HepG2 (cell line): Measurements from ENCODE around the gene ZNF367. TPM values are rescaled to one million over a fixed set of nuclear protein-coding genes. Genes with fewer than 3 reads are reported as not detected.

Source experiments
- CREM ChIP-seq, 2 experiments: sonication (generic) in 1 of 2; formaldehyde crosslinking in 1 of 2; IDR thresholded peaks; 2 replicates each; pipeline versions ENCODE4 v1.4.0 to v1.6.1; 2016 to 2020; ENCODE audit warnings: antibody characterized with exemption in 1 of 2, mild to moderate bottlenecking in 1 of 2, missing genetic modification reagents in 1 of 2
- GRHL1 ChIP-seq: sonication (generic); formaldehyde crosslinking; conservative IDR thresholded peaks from 2 replicates; pipeline ENCODE4 v1.8.0; 2022; ENCODE audit warnings: missing genetic modification reagents
- GTF3A ChIP-seq: sonication (generic); formaldehyde crosslinking; conservative IDR thresholded peaks from 2 replicates; pipeline ENCODE4 v1.4.0; 2020; ENCODE audit warnings: mild to moderate bottlenecking, missing genetic modification reagents
- HDAC2 ChIP-seq: sonication (generic); formaldehyde crosslinking; IDR thresholded peaks from 2 replicates; pipeline ENCODE4 v1.4.0; 2020; ENCODE audit warnings: missing genetic modification reagents
- HNRNPL ChIP-seq: fragments of 200-400 bp; formaldehyde crosslinking; IDR thresholded peaks from 2 replicates; pipeline ENCODE4 v1.6.1; 2017; ENCODE audit warnings: mild to moderate bottlenecking, low read depth, low read length
- IKZF4 ChIP-seq: sonication (generic); formaldehyde crosslinking; IDR thresholded peaks from 2 replicates; pipeline ENCODE4 v1.5.1; 2020; ENCODE audit warnings: borderline replicate concordance, mild to moderate bottlenecking, low read depth, missing genetic modification reagents; ENCODE audit errors: not compliant biosample characterization
- IKZF5 ChIP-seq: IDR thresholded peaks from 2 replicates; pipeline ENCODE4 v1.6.1; 2018; ENCODE audit warnings: missing genetic modification reagents, mild to moderate bottlenecking, missing compliant biosample characterization
- JARID2 ChIP-seq: sonication (generic); formaldehyde crosslinking; IDR thresholded peaks from 2 replicates; pipeline ENCODE4 v1.8.1; 2023; ENCODE audit warnings: missing genetic modification reagents, inconsistent platforms; ENCODE audit not compliant: insufficient replicate concordance
- MEIS1 ChIP-seq: sonication (generic); formaldehyde crosslinking; IDR thresholded peaks from 2 replicates; pipeline ENCODE4 v1.9.0; 2021; ENCODE audit warnings: mild to moderate bottlenecking, missing genetic modification reagents, moderate library complexity, borderline replicate concordance
- MLX ChIP-seq: IDR thresholded peaks from 2 replicates; pipeline ENCODE4 v1.6.1; 2016
- RARG ChIP-seq: sonication (generic); formaldehyde crosslinking; IDR thresholded peaks from 2 replicates; pipeline ENCODE4 v1.4.0; 2020; ENCODE audit warnings: low read depth, mild to moderate bottlenecking, missing genetic modification reagents
- SETDB1 ChIP-seq: sonication (generic); formaldehyde crosslinking; IDR thresholded peaks from 2 replicates; pipeline ENCODE4 v1.5.1; 2020; ENCODE audit warnings: missing genetic modification reagents, mild to moderate bottlenecking, borderline replicate concordance
- SIN3A ChIP-seq: IDR thresholded peaks from 2 replicates; pipeline ENCODE4 v1.6.1; 2011; ENCODE audit warnings: low read depth, mild to moderate bottlenecking, control low read depth, low read length, borderline replicate concordance
- ZBTB33 ChIP-seq: sonication (generic); formaldehyde crosslinking; IDR thresholded peaks from 2 replicates; pipeline ENCODE4 v1.4.0; 2020; ENCODE audit warnings: missing genetic modification reagents
- ZBTB49 ChIP-seq: sonication (generic); formaldehyde crosslinking; IDR thresholded peaks from 2 replicates; pipeline ENCODE4 v1.4.0; 2020; ENCODE audit warnings: missing genetic modification reagents, borderline replicate concordance
- ZNF382 ChIP-seq: sonication (generic); formaldehyde crosslinking; IDR thresholded peaks from 2 replicates; pipeline ENCODE4 v1.5.0; 2020; ENCODE audit warnings: missing genetic modification reagents, mild to moderate bottlenecking, borderline replicate concordance
- ZNF713 ChIP-seq: sonication (generic); formaldehyde crosslinking; IDR thresholded peaks from 2 replicates; pipeline ENCODE4 v1.4.0; 2020; ENCODE audit warnings: mild to moderate bottlenecking, missing genetic modification reagents
- ZNF780A ChIP-seq: sonication (generic); formaldehyde crosslinking; IDR thresholded peaks from 2 replicates; pipeline ENCODE4 v1.8.0; 2022; ENCODE audit warnings: mild to moderate bottlenecking, missing genetic modification reagents, moderate library complexity
- polyA plus RNA-seq, 8 experiments: library from polyadenylated mRNA; depleted of rRNA in 3 of 8; stranded (reverse) in 7 of 8; unstranded in 1 of 8; fragments of >200 nt; fragmentation: Illumina TruSeq in 4 of 8; extraction: Trizol in 4 of 8; gene quantifications; 2 replicates each; pipeline versions ENCODE4 v1.2.1 to v1.2.3, GENCODE V29; 2011 to 2016; ENCODE audit warnings: low read depth in 4 of 8, missing spikeins in 1 of 8, mixed read lengths in 1 of 8; ENCODE audit not compliant: insufficient read depth in 1 of 8
- total RNA-seq, 5 experiments: library from RNA; depleted of rRNA; stranded (reverse); fragments of >200 nt; fragmentation: Illumina TruSeq; extraction: Trizol; gene quantifications; 2 replicates each; pipeline ENCODE4 v1.2.3, GENCODE V29; 2016; ENCODE audit warnings: low read depth in 1 of 5

Gene ZNF367
- total and polyA plus RNA-seq, 2 of the 13 experiments (the other 11 are each of a cell fraction or from before 2014, with no cell fraction given): 2.9 to 7.7 TPM

GRCh38 chr9:96418083-96418919, at the start of gene ZNF367 (continued):
- TF ChIP-seq SETDB1 (CRISPR knock-in tag) (no peak), SIN3A (peak; percentile 92; the same call in 1 of the 2 replicates), IKZF5 (CRISPR knock-in tag) (0 out of 2 replicates have a peak, but pooled peaks have one; percentile 9), MEIS1 (CRISPR knock-in tag) (no peak), ZNF382 (CRISPR knock-in tag) (no peak), GRHL1 (no peak), ZNF713 (no peak), GTF3A (CRISPR knock-in tag) (no peak), IKZF4 (no peak), ZBTB33 (CRISPR knock-in tag) (no peak), HDAC2 (CRISPR knock-in tag) (peak; percentile 69), JARID2 (CRISPR knock-in tag) (no peak), MLX (CRISPR knock-in tag) (no peak), HNRNPL (no peak), ZBTB49 (CRISPR knock-in tag) (no peak), CREM (IDR thresholded peaks at IDR 0.05) (no peak), CREM (CRISPR knock-in tag; IDR thresholded peaks at IDR 0.05) (no peak), ZNF780A (peak; percentile 47; the same call in 1 of the 2 replicates), RARG (CRISPR knock-in tag) (no peak)
